GM12865 (cell line): ENCODE results near the gene NBEA.

Experiments used
- DNase-seq: peaks from one replicate; pipeline ENCODE4 v3.0.0; 2010; ENCODE audit warnings: low read depth
- H3K4me3 ChIP-seq: 2 replicates; pipeline ENCODE4 v1.5.1; 2011; ENCODE audit warnings: mild to moderate bottlenecking, low read depth, low read length, control low read depth
- TF ChIP-seq, protein P1 (sequence below): IDR thresholded peaks from 2 replicates; pipeline ENCODE4 v1.5.1; 2011; ENCODE audit warnings: low read length, control low read depth, low read depth, inconsistent platforms; ENCODE audit not compliant: insufficient read depth; ENCODE audit errors: missing control alignments

The NBEA gene

DNA sequence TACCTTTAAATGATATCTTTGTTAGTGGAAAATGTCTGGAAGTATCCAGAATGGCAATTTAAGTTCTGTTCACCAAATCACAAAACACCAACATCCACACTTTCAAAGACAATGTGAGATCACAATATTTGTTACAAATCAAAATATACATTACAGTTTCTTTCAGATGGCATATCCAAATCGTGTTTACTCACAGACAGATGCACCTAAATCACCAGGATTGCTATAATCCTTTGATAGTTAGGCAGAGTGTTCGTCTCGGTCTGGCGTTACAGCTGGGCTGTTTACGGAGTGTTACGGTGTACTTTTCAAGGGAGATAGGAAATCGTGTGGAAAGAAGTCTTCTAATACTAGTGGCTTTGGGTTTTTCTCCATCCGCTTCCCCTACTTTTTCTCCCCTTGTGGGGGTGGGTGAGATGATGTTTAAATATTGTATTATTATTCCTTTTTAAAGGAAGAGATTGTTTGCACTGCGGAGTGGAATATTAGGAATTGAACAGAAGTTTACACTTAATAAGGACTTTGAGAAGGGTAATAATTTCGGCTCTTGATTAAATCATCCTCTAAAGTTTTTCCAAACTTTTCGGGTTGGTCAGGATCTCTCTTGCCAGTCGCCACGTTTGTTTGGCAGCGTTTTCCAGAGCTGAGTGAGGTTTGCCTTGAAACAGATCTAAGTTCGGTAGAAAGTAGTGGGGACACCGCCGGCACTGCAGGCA lies 532.6 kb downstream of the NBEA start:
- DNase-seq = no peak
- TF ChIP-seq, protein P1, sequence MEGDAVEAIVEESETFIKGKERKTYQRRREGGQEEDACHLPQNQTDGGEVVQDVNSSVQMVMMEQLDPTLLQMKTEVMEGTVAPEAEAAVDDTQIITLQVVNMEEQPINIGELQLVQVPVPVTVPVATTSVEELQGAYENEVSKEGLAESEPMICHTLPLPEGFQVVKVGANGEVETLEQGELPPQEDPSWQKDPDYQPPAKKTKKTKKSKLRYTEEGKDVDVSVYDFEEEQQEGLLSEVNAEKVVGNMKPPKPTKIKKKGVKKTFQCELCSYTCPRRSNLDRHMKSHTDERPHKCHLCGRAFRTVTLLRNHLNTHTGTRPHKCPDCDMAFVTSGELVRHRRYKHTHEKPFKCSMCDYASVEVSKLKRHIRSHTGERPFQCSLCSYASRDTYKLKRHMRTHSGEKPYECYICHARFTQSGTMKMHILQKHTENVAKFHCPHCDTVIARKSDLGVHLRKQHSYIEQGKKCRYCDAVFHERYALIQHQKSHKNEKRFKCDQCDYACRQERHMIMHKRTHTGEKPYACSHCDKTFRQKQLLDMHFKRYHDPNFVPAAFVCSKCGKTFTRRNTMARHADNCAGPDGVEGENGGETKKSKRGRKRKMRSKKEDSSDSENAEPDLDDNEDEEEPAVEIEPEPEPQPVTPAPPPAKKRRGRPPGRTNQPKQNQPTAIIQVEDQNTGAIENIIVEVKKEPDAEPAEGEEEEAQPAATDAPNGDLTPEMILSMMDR = no peak
- peak overlapping the region; percentile 72; the same call in 1 of the 2 replicates for H3K4me3 ChIP-seq

DNA sequence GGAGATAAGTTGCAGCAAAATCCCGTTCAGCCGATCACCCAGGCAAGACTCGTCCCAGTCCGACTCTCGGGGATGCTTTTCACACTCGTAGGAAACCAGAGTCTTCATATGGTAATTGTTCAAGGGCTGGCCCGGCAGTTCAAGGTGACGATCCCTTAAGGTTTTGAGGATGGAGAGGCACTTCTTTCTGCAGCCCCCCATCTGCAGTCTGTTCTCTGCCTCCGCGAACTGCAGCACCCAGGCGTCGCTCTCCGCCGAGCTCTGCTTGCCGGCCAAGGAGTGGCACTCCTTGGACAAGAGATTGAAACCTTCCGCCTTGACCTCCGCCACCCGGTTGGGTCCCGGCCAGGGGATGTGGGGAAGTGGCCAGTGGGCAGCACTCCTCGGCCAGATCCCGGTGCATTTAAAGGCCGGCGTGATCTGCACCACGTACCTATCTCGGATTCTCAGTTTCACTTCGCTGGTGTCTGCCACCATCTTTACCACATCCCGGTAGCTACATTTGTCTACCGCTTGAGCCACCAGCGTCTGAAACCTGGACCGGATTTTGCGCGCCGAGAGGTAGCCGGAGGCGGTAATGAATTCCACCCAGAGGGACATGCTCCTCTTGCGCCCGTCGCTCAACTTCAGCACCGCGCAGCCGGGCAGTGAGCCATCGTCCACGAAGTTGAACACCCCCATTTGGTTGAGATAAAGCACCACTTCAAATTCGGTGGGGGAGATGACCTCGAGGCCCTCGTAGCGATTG lies 533.3 kb downstream of the NBEA start:
- TF ChIP-seq, protein P1 = no peak
- peak overlapping the region; percentile 72 for H3K4me3 ChIP-seq
- peak; percentile 44 for DNase-seq

DNA sequence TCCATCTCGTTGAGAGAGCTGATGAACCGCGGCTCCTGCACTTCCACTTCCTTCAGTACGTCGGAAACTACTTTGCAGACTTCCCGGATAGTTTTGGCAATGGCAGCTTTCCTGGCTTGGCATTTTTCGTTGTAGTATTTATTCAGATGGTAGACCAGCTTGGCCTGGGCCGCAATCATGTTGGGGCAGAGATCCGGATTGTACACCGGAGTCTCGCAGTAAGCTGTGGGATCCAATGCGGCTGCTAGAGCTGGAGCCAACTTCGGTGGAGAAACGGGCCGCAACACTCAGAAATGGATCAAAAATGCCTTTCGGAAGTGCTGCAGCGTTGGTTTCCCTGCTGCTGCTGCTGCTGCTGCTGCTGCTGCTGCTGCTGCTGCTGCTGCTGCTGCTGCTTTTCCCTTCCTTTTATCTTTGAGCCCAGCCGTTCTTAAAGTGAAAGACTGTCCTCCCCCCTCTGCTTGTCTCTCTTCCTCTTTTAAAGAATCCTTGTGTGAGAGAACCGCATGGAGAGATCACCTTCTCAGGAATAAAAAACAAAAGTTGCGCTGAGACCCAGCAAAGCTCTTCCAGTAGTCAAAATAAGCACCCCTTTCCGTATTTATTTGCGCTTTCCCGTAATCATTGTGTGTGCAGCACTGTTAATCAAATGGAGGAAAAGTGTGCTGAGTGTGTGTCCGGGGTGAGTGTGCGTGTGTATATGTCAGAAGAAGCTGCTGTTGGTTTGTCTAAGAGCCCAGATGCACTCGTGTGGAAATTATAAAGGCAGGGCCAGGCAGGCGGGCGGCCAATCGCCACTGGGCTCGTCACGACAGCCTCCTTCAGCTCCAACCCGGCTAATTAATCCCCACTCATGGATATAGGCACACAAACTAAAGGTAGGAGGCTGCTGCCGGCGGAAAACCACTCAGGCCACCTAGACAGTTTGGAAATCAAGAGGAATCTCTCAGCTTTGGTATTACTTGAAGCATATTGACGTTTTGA lies 534.2 kb downstream of the NBEA start, which contains the start of gene MAB21L1:
TSS of gene MAB21L1 (minus strand) at position 730 of the 984 bp plus-strand sequence. CDS start at position 179, 551 bp downstream.
- peak; percentile 33 for DNase-seq
- peak within 1 kb of the TSS; percentile 72 for H3K4me3 ChIP-seq
- TF ChIP-seq, protein P1 = no peak

DNA sequence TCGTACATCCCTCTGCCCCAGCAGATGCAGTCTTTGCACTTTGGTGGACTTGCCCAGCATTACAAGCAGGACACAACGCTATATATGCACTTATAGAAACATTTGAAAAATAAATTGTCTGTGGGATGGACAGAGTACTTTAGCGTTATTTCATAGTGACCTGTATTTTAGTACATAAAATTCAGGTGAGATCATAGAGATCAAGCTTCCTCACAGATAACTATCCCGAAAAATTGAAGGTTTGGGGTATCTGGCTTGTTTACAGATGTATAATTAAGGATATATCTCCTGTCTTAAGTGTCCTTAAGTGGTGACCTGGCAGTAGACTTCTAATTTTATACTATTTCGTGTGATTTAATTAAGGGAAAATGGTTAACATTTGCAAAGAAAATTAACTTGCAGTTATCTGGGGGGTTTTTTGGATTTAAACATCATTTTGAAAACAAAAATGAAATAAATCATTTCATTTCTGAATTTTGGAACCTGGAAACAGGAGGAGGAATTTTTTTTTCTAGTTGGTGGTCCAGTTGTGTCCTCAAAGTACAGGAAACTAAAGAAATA lies 535.4 kb downstream of the NBEA start:
- TF ChIP-seq, protein P1 = no peak
- H3K4me3 ChIP-seq = no peak overlapping the region
- no peak for DNase-seq

DNA sequence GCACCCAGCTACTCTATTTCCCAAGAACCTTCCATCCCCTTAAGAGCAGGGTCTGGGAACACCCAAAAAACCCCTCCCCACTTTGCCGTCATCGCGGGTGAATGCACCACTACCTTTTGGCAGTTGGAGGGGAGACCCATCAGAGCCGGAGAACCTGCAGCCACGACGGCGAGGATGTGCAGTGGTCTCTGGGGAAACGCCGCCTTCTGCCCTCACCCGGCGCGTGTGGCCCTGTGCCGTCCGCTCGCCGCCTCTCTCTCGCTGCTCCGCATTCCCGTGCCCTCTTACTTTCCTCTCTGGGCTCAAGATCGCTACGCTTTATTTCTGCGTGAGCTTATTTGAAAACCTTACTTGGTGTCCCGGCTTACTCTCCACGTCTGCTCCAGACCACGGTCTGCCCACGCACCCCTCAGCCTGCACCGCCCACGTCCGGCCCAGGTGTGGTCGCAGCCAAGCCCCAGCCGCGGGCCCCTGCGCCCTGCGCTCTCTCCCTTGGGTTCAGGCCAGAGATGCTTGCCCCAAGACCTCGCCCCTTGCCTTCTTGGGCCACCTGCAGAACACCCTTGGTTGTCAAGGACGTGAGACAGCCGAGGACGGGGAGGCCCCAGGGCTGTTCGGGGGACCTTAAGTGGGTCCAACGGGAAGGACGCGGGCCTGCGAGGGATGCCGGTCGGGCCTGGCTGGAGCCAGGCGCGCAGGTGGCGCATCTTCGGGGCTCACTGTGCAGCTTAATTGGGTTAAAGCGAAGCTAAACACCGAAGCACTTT lies 536.4 kb downstream of the NBEA start:
- TF ChIP-seq, protein P1 = no peak
- H3K4me3 ChIP-seq = no peak overlapping the region
- peak; percentile 2 for DNase-seq
